ENCODE data around the gene COTL1.
A peak's percentile ranks its signal among the peaks of the same experiment; 100 is the strongest.

Gene COTL1

DNA sequence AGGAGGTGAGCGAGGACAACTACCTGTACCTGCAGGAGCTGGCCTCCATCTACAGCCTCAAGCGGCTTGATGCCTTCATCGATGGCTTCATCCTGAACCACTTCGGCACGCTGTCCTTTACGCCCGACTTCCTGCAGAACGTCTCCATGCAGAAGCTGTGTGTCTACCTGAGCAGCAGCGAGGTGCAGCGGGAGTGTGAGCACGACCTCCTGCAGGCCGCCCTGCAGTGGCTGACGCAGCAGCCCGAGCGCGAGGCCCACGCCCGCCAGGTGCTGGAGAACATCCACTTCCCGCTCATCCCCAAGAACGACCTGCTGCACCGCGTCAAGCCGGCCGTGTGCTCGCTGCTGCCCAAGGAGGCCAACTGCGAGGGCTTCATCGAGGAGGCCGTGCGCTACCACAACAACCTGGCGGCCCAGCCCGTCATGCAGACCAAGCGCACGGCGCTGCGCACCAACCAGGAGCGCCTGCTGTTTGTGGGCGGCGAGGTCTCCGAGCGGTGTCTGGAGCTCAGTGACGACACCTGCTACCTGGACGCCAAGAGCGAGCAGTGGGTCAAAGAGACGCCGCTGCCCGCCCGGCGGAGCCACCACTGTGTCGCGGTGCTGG lies 39.5 kb upstream of the COTL1 start:
- peaks cover 0 to 20% (median 0%) of the 10 kb centered on the region in 5 donors for H3K4me1 ChIP-seq (ENCODE audit: control insufficient read depth in 5 of 5, insufficient read depth in 5 of 5, low read length in 5 of 5)
- H3K4me3 ChIP-seq (ENCODE audit: low read depth in 1 of 5, low read length in 5 of 5): no peak overlapping the region
- H3K27me3 ChIP-seq (ENCODE audit: control insufficient read depth in 5 of 5, insufficient read depth in 4 of 5, low read length in 5 of 5): no peaks in the 10 kb centered on the region
- no peak overlapping the region for H3K9ac ChIP-seq (ENCODE audit: low read length in 5 of 5)
- peaks cover 0 to 77% (median 71%) of the 10 kb centered on the region in 5 donors for H3K36me3 ChIP-seq (ENCODE audit: control insufficient read depth in 5 of 5, insufficient read depth in 5 of 5, low read length in 5 of 5)
- H3K9me3 ChIP-seq (ENCODE audit: control insufficient read depth in 5 of 5, low read length in 5 of 5): no peaks in the 10 kb centered on the region
- no peak overlapping the region for H3K27ac ChIP-seq (ENCODE audit: low read depth, low read length)

DNA sequence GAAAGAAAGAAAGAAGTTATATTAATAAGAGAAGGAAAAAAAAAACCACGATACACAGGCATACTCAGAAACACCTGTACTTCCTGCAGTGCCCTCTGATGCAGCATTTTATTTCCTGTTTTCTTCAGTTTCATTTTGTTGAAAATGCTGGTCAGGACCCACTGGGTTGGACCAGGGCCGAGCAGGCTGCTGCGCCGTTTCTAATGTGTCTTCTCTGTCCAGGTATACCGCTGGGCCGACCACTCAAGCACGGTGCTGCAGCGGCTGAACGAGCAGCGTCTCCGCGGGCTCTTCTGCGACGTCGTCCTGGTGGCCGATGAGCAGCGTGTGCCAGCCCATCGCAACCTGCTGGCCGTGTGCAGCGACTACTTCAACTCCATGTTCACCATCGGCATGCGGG lies 38.8 kb upstream of the COTL1 start:
- H3K4me3 ChIP-seq (ENCODE audit: low read depth in 1 of 5, low read length in 5 of 5): no peak overlapping the region
- H3K27ac ChIP-seq (ENCODE audit: low read depth, low read length): no peak overlapping the region
- H3K4me1 ChIP-seq (ENCODE audit: control insufficient read depth in 5 of 5, insufficient read depth in 5 of 5, low read length in 5 of 5): peaks cover 0 to 20% (median 0%) of the 10 kb centered on the region in 5 donors
- H3K9ac ChIP-seq (ENCODE audit: low read length in 5 of 5): no peak overlapping the region
- H3K9me3 ChIP-seq (ENCODE audit: control insufficient read depth in 5 of 5, low read length in 5 of 5): no peaks in the 10 kb centered on the region
- H3K36me3 ChIP-seq (ENCODE audit: control insufficient read depth in 5 of 5, insufficient read depth in 5 of 5, low read length in 5 of 5): peaks cover 0 to 74% (median 64%) of the 10 kb centered on the region in 5 donors
- no peaks in the 10 kb centered on the region for H3K27me3 ChIP-seq (ENCODE audit: control insufficient read depth in 5 of 5, insufficient read depth in 4 of 5, low read length in 5 of 5)

DNA sequence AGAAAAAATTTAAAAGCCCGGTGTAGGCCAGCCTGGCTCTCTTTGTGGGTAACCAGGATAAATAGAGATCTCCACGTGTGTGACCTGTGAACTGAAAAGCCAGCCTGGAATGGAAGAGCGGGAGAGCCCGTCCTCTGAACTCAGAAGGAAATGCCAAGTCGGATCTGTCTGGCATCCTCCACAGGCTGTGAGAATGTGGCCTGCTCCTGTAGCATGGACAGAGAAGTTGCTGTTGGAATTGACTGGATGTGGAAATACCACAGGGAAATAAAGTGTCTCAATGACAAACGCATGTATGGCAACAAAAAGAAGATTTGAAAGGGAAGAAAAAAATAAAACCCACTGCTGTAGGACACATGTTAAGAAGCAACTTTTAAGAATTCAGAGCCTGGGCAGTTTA lies 37.1 kb upstream of the COTL1 start:
- Histone ChIP-seq H3K36me3 (ENCODE audit: control insufficient read depth in 5 of 5, insufficient read depth in 5 of 5, low read length in 5 of 5) (peaks cover 0 to 69% (median 51%) of the 10 kb centered on the region in 5 donors), H3K27ac (ENCODE audit: low read depth, low read length) (peak overlapping the region; percentile 42), H3K4me1 (ENCODE audit: control insufficient read depth in 5 of 5, insufficient read depth in 5 of 5, low read length in 5 of 5) (peaks cover 0 to 20% (median 3%) of the 10 kb centered on the region in 5 donors), H3K27me3 (ENCODE audit: control insufficient read depth in 5 of 5, insufficient read depth in 4 of 5, low read length in 5 of 5) (no peaks in the 10 kb centered on the region), H3K4me3 (ENCODE audit: low read depth in 1 of 5, low read length in 5 of 5) (no peak overlapping the region), H3K9me3 (ENCODE audit: control insufficient read depth in 5 of 5, low read length in 5 of 5) (no peaks in the 10 kb centered on the region), H3K9ac (ENCODE audit: low read length in 5 of 5) (no peak overlapping the region)

DNA sequence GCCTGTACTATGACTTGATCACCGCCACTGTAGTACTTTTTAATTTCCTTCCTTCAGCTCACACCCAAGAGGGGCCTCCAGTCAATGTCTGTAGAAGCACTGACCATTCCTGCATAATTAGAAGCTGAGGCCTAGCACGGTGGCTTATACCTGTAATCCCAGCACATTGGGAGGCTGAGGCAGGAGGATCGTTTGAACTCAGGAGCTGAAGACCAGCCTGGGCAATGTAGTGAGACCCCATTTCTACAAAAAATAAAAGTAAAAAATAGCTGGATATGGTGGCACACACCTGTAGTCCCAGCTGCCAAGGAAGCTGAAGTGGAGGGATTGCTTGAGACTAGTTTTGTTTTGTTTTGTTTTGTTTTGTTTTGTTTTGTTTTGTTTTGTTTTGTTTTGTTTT lies 36.4 kb upstream of the COTL1 start:
- Histone ChIP-seq H3K27ac (ENCODE audit: low read depth, low read length) (peak overlapping the region; percentile 42), H3K9ac (ENCODE audit: low read length in 5 of 5) (no peak overlapping the region), H3K36me3 (ENCODE audit: control insufficient read depth in 5 of 5, insufficient read depth in 5 of 5, low read length in 5 of 5) (peaks cover 0 to 61% (median 43%) of the 10 kb centered on the region in 5 donors), H3K4me1 (ENCODE audit: control insufficient read depth in 5 of 5, insufficient read depth in 5 of 5, low read length in 5 of 5) (peaks cover 3 to 24% (median 10%) of the 10 kb centered on the region in 5 donors), H3K4me3 (ENCODE audit: low read depth in 1 of 5, low read length in 5 of 5) (no peak overlapping the region), H3K27me3 (ENCODE audit: control insufficient read depth in 5 of 5, insufficient read depth in 4 of 5, low read length in 5 of 5) (no peaks in the 10 kb centered on the region), H3K9me3 (ENCODE audit: control insufficient read depth in 5 of 5, low read length in 5 of 5) (no peaks in the 10 kb centered on the region)

DNA sequence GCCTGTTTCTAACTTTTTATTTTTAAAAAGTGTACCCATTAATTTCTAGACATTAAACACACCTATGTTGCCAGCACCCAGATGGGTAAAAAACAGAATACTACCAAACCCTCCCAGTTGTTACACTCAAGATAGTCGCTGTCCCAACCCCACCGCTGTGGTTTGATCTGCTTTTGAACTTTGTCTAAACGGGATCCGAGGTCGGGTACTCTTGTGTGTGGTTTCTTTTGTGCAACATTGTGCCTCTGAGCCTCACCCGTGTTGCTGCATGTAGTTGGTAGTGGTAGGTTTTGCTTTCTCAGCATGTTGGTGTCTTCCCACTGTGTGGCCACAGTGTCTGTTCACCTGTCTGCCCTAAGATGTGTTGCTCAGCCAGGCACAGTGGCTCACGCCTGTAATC lies 34.7 kb upstream of the COTL1 start:
- Histone ChIP-seq H3K36me3 (ENCODE audit: control insufficient read depth in 5 of 5, insufficient read depth in 5 of 5, low read length in 5 of 5) (peaks cover 0 to 45% (median 27%) of the 10 kb centered on the region in 5 donors), H3K4me1 (ENCODE audit: control insufficient read depth in 5 of 5, insufficient read depth in 5 of 5, low read length in 5 of 5) (peaks cover 4 to 34% (median 19%) of the 10 kb centered on the region in 5 donors), H3K9ac (ENCODE audit: low read length in 5 of 5) (no peak overlapping the region), H3K9me3 (ENCODE audit: control insufficient read depth in 5 of 5, low read length in 5 of 5) (no peaks in the 10 kb centered on the region), H3K4me3 (ENCODE audit: low read depth in 1 of 5, low read length in 5 of 5) (no peak overlapping the region), H3K27ac (ENCODE audit: low read depth, low read length) (no peak overlapping the region), H3K27me3 (ENCODE audit: control insufficient read depth in 5 of 5, insufficient read depth in 4 of 5, low read length in 5 of 5) (no peaks in the 10 kb centered on the region)

DNA sequence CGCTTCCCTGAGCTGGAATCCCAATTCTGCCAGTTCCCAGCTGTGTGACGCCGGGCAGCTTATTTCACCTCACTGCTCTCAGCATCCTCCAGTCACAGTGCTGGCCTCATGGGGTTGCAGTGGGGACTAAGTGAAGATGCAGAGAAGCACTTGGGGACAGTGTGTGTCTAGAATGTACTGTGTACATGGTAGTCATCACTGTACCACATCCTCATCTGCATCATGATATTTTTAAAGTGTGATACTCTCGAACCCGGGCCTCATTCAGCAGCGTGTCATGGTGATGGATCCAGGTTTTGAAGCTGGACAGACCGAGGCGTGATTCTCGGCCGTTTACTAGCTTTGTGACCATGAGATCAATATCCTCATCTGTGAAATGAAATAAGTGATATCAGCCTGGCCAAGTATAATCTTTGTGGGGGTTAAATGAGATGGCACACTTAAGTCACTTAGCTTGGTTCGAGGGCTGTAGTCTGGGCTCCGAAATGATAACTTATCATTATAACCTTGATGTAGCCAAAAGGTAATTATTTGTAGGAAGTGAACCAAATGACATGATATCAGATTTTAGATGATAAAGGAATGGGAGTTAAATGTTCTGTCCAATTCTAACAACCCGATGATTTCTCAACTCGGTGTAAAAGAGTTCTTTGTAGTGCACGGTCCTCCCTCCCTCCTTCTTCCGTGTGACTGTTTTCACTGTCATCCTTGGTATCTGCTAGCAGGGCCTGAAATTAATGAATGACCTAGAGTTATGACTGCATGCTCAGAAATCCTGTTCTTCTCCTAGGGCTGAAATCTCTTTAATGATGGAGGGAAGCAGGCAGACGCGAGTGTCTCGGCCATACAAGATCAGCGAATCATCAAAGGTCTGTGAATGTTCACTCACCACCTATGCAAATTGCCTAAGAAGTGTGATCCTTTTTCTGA lies 32.4 kb upstream of the COTL1 start:
- Histone ChIP-seq H3K27ac (ENCODE audit: low read depth, low read length) (no peak overlapping the region), H3K4me3 (ENCODE audit: low read depth in 1 of 5, low read length in 5 of 5) (no peak overlapping the region)

DNA sequence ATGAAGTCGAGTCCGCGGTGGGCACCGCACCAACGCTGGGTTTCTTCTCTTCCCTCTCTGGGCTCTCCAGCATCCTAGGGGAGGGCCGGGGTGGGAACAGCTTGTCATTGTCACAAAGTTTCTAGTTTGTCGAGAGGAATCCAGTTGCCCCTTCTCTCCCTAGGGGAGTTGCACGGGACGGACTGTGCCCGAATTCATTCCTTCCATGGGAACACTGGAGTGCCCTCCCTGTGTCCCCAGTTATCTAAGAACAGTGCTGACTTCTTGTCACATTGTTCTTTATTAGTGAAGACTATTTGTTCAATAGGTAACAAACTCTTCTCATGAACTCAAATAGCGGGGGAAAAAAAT lies 31.6 kb upstream of the COTL1 start:
- peak overlapping the region; percentile 76 for H3K27ac ChIP-seq (ENCODE audit: low read depth, low read length)
- no peaks in the 10 kb centered on the region for H3K9me3 ChIP-seq (ENCODE audit: control insufficient read depth in 5 of 5, low read length in 5 of 5)
- peaks cover 4 to 25% (median 22%) of the 10 kb centered on the region in 5 donors for H3K4me1 ChIP-seq (ENCODE audit: control insufficient read depth in 5 of 5, insufficient read depth in 5 of 5, low read length in 5 of 5)
- H3K4me3 ChIP-seq (ENCODE audit: low read depth in 1 of 5, low read length in 5 of 5): peak overlapping the region; percentile 63 to 76 (median 73)
- H3K9ac ChIP-seq (ENCODE audit: low read length in 5 of 5): peak overlapping the region; percentile 68 to 88 (median 72)
- peaks cover 0 to 33% (median 17%) of the 10 kb centered on the region in 5 donors for H3K36me3 ChIP-seq (ENCODE audit: control insufficient read depth in 5 of 5, insufficient read depth in 5 of 5, low read length in 5 of 5)
- no peaks in the 10 kb centered on the region for H3K27me3 ChIP-seq (ENCODE audit: control insufficient read depth in 5 of 5, insufficient read depth in 4 of 5, low read length in 5 of 5)

More for the DNA sequence above, 32.4 kb upstream of the COTL1 start:
- Histone ChIP-seq H3K9ac (ENCODE audit: low read length in 5 of 5) (no peak overlapping the region), H3K9me3 (ENCODE audit: control insufficient read depth in 5 of 5, low read length in 5 of 5) (no peaks in the 10 kb centered on the region), H3K4me1 (ENCODE audit: control insufficient read depth in 5 of 5, insufficient read depth in 5 of 5, low read length in 5 of 5) (peaks cover 4 to 33% (median 22%) of the 10 kb centered on the region in 5 donors), H3K27me3 (ENCODE audit: control insufficient read depth in 5 of 5, insufficient read depth in 4 of 5, low read length in 5 of 5) (no peaks in the 10 kb centered on the region), H3K36me3 (ENCODE audit: control insufficient read depth in 5 of 5, insufficient read depth in 5 of 5, low read length in 5 of 5) (peaks cover 0 to 33% (median 17%) of the 10 kb centered on the region in 5 donors)

DNA sequence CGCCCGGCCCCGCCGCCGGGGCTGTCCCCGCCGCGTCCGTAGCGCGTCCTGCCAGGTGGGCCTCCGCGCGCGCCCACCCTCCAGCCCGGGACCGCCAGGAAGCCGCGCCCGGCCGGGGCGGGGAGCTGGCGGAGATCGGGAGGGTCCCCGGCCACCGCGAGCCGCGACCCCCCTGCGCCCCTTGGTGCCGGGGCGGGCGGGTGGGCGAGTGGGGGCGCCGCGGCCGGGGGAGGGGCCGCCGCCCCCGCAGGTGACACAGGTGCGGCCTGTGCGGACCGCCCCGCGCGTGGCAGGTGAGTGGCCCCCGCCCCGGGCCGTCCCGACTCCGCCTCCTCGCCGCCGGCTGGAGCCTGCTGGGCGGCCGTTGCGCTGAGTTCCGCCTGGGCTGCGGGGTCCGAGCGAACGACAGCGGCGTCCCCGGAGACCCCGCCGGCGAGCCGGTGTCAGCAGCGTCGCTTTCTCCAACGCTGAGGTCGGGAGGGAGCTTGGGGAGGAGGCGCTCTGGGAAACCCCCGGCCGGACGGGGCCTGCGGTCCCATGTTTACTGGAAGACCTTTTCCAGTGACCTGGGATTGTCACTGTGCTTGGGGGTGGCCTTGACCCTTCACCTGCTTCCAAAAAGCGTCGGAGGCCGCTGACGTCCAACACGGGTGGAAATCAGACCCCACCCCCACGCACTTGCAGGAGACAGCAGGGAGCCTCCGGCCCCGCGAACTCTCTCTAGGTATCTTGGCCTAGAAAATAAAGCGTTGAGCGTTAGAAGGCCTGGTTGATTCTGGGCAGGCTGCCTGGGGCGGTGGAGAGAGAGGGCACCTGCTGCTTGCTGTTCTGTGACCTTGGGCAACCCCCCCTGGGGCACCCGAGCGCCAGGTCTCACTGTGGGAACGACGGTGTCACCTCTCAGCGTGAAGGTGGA lies 31.0 kb upstream of the COTL1 start:
- Histone ChIP-seq H3K4me1 (ENCODE audit: control insufficient read depth in 5 of 5, insufficient read depth in 5 of 5, low read length in 5 of 5) (peaks cover 4 to 22% (median 19%) of the 10 kb centered on the region in 5 donors), H3K36me3 (ENCODE audit: control insufficient read depth in 5 of 5, insufficient read depth in 5 of 5, low read length in 5 of 5) (peaks cover 0 to 29% (median 16%) of the 10 kb centered on the region in 5 donors), H3K9ac (ENCODE audit: low read length in 5 of 5) (peak overlapping the region; percentile 68 to 88 (median 72)), H3K4me3 (ENCODE audit: low read depth in 1 of 5, low read length in 5 of 5) (peak overlapping the region; percentile 63 to 76 (median 73)), H3K27me3 (ENCODE audit: control insufficient read depth in 5 of 5, insufficient read depth in 4 of 5, low read length in 5 of 5) (no peaks in the 10 kb centered on the region), H3K9me3 (ENCODE audit: control insufficient read depth in 5 of 5, low read length in 5 of 5) (no peaks in the 10 kb centered on the region), H3K27ac (ENCODE audit: low read depth, low read length) (peak overlapping the region; percentile 76)

DNA sequence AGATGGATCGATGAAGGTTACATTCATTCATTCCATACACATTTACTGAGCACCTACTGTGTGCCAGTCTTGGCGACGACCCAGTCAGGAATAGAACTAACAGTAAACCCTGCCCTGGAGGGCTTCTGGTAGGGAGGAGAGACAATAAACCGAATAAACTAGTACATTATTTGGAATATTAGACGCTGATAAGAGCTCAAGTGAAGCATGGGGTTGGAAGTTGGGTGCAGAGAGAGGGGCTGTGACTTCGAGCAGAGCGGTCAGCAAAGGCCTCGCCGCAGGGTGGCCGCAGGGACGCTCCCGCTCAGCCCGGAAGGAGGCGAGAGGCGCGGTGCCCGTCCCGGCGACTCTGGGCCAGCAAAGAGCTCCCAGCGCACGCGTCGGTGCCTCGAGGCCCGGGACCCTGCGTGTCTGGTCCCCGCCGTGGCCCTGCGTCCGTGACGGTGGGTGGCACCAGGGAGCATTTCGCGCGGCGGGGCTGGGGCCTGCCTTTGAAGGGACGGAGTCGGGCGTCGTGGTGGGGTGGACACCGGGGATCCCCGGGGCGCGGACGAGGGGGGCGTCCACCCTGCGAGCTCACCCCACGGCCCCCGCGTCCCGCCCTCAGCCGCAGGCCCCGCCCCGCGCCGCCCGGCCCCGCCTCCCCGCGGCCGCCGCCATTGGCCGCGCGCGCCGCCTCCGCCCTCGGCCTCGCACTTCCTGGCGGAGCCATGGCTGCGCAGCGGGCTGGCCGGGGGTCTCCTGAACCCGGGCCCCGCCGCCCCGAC lies 30.1 kb upstream of the COTL1 start, which contains the start of gene KLHL36:
TSS of gene KLHL36 (plus strand) at position 684 of the 767 bp plus-strand sequence. CDS start 2,357 bp downstream, outside the sequence.
- Histone ChIP-seq H3K9me3 (ENCODE audit: control insufficient read depth in 5 of 5, low read length in 5 of 5) (no peaks in the 10 kb centered on the region), H3K27ac (ENCODE audit: low read depth, low read length) (peak within 1 kb of the TSS; percentile 76), H3K27me3 (ENCODE audit: control insufficient read depth in 5 of 5, insufficient read depth in 4 of 5, low read length in 5 of 5) (no peaks in the 10 kb centered on the region), H3K36me3 (ENCODE audit: control insufficient read depth in 5 of 5, insufficient read depth in 5 of 5, low read length in 5 of 5) (peaks cover 0 to 22% (median 11%) of the 10 kb centered on the region in 5 donors), H3K4me3 (ENCODE audit: low read depth in 1 of 5, low read length in 5 of 5) (peak within 1 kb of the TSS; percentile 67 to 76 (median 73)), H3K4me1 (ENCODE audit: control insufficient read depth in 5 of 5, insufficient read depth in 5 of 5, low read length in 5 of 5) (peaks cover 6 to 31% (median 26%) of the 10 kb centered on the region in 5 donors), H3K9ac (ENCODE audit: low read length in 5 of 5) (peak within 1 kb of the TSS; percentile 68 to 88 (median 72))
